Ishikawa (cell line): ENCODE results near the gene PBX3.

ENCODE experiments used
- CEBPB ChIP-seq: IDR thresholded peaks from 2 replicates; pipeline ENCODE4 v1.6.1; 2012
- EGR1 ChIP-seq: IDR thresholded peaks from 2 replicates; pipeline ENCODE4 v1.6.1; 2012
- EP300 ChIP-seq: IDR thresholded peaks from 2 replicates; pipeline ENCODE4 v1.6.1; 2012; ENCODE audit warnings: borderline replicate concordance
- FOXM1 ChIP-seq: IDR thresholded peaks from 2 replicates; pipeline ENCODE4 v1.6.1; 2012; ENCODE audit warnings: low read depth, borderline replicate concordance
- NFIC ChIP-seq: IDR thresholded peaks from 2 replicates; pipeline ENCODE4 v1.6.1; 2012
- RAD21 ChIP-seq: IDR thresholded peaks from 2 replicates; pipeline ENCODE4 v1.6.1; 2012; ENCODE audit warnings: low read depth
- TAF1 ChIP-seq: IDR thresholded peaks from 2 replicates; pipeline ENCODE4 v1.6.1; 2012; ENCODE audit warnings: low read depth, mild to moderate bottlenecking
- TCF12 ChIP-seq: IDR thresholded peaks from 2 replicates; pipeline ENCODE4 v1.6.1; 2012; ENCODE audit warnings: low read depth
- TEAD4 ChIP-seq: IDR thresholded peaks from 2 replicates; pipeline ENCODE4 v1.6.1; 2012
- YY1 ChIP-seq: IDR thresholded peaks from 2 replicates; pipeline ENCODE4 v1.6.1; 2012; ENCODE audit warnings: low read depth
- ZBTB7A ChIP-seq: IDR thresholded peaks from 2 replicates; pipeline ENCODE4 v1.6.1; 2012; ENCODE audit warnings: low read depth
- TF ChIP-seq, protein P1 (sequence below): IDR thresholded peaks from 2 replicates; pipeline ENCODE4 v1.6.1; 2012
- TF ChIP-seq, protein P2 (sequence below): IDR thresholded peaks from 2 replicates; pipeline ENCODE4 v1.6.1; 2012
- TF ChIP-seq, protein P3 (sequence below): IDR thresholded peaks from 2 replicates; pipeline ENCODE4 v1.6.1; 2012; ENCODE audit warnings: low read depth, mild to moderate bottlenecking

DNA sequence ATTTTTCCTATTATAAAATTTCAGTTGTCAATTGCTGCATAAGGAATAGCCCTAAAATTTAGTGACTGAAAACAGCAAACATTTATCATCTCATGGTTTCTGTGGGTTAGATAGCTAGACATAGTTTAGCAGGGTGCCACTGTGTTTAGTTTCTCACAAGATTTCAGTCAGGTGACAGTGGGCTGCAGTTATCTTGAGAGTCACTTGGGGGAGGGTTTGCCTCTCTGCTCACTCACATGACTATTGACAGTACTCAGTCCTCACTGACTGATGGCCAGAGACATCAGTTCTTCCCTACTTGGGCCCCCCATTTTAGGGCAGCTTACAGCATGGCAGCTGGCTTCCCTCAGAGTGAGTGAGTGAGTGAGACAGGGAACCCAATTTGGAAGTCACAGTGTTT, 42.0 kb downstream of the PBX3 start:
- TF ChIP-seq TEAD4 (no peak), TCF12 (no peak), EP300 (no peak), TAF1 (no peak), YY1 (no peak), CEBPB (no peak), ZBTB7A (no peak), NFIC (no peak), RAD21 (no peak), EGR1 (no peak), FOXM1 (no peak)
- TF ChIP-seq, protein P1, sequence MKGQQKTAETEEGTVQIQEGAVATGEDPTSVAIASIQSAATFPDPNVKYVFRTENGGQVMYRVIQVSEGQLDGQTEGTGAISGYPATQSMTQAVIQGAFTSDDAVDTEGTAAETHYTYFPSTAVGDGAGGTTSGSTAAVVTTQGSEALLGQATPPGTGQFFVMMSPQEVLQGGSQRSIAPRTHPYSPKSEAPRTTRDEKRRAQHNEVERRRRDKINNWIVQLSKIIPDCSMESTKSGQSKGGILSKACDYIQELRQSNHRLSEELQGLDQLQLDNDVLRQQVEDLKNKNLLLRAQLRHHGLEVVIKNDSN, result no peak
- TF ChIP-seq, protein P2, sequence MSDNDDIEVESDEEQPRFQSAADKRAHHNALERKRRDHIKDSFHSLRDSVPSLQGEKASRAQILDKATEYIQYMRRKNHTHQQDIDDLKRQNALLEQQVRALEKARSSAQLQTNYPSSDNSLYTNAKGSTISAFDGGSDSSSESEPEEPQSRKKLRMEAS, result no peak
- TF ChIP-seq, protein P3, sequence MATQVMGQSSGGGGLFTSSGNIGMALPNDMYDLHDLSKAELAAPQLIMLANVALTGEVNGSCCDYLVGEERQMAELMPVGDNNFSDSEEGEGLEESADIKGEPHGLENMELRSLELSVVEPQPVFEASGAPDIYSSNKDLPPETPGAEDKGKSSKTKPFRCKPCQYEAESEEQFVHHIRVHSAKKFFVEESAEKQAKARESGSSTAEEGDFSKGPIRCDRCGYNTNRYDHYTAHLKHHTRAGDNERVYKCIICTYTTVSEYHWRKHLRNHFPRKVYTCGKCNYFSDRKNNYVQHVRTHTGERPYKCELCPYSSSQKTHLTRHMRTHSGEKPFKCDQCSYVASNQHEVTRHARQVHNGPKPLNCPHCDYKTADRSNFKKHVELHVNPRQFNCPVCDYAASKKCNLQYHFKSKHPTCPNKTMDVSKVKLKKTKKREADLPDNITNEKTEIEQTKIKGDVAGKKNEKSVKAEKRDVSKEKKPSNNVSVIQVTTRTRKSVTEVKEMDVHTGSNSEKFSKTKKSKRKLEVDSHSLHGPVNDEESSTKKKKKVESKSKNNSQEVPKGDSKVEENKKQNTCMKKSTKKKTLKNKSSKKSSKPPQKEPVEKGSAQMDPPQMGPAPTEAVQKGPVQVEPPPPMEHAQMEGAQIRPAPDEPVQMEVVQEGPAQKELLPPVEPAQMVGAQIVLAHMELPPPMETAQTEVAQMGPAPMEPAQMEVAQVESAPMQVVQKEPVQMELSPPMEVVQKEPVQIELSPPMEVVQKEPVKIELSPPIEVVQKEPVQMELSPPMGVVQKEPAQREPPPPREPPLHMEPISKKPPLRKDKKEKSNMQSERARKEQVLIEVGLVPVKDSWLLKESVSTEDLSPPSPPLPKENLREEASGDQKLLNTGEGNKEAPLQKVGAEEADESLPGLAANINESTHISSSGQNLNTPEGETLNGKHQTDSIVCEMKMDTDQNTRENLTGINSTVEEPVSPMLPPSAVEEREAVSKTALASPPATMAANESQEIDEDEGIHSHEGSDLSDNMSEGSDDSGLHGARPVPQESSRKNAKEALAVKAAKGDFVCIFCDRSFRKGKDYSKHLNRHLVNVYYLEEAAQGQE, result no peak
